Stimulated activated CD4-positive, alpha-beta T cell treated with anti-CD3 and anti-CD28 coated beads, Interleukin-1b, Interleukin-23, amount 100 ng/mL, for 1 hour (primary cell): ENCODE results near the gene EFCAB9.
"Not testable (repeated sequence)": the region's sequence is repeated elsewhere in the genome, so short reads cannot be mapped to it uniquely, and the experiment has no call there.

Experiments
- DNase-seq, 2 donors: peaks; one replicate each; pipeline ENCODE4 v3.0.0-alpha.2; 2020; ENCODE audit warnings: low read depth in 2 of 2

EFCAB9 gene

DNA sequence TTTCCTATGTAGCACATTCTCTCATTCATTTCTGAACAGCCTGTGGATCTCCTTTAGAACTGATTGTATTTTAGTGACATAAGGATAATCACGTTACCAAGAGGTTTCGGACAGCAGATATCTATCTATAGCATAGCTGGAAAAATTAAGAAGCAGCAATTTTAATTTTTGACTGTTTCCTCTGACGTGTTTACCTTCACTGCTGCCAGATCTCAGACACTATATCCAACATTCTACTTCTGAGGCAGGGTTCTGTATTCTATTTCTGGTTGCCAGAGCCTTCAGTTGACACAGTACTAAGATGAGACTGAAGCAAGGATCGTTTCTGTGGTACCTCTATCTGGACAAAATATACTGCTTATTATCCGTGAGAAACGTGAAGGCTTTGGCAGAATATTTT is at the start of gene EFCAB9:
Gene EFCAB9, plus strand, starts transcription at position 301 of the 400 bp plus-strand sequence. Its CDS starts 1 bp downstream, at position 302.
- no peak for DNase-seq

DNA sequence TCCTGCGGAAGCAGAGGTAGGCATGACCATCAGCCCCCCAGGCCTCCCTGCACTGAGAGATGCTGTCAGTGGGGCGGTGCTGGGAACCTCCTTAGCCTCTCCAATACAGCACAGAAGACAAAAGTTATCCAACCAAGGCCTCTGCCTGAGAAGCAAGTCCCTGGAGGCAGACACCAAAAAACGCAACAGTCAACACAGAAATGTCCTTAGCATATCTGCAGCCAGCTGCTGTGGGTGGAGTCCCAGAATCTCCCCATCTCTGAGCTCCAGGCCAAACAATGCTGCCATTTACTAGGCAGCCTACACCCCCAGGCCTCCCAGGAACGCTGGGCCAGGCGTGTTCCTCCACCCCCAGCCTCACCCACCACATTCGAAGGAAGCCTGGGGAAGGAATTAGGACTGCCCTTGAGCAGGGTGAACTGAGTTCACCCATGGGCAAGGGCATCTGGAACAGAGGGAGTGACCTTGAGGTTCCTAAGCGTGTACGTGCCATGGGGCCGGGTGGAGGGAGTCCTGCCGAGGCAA is 49.6 kb upstream of the EFCAB9 start:
- no peak for DNase-seq

DNA sequence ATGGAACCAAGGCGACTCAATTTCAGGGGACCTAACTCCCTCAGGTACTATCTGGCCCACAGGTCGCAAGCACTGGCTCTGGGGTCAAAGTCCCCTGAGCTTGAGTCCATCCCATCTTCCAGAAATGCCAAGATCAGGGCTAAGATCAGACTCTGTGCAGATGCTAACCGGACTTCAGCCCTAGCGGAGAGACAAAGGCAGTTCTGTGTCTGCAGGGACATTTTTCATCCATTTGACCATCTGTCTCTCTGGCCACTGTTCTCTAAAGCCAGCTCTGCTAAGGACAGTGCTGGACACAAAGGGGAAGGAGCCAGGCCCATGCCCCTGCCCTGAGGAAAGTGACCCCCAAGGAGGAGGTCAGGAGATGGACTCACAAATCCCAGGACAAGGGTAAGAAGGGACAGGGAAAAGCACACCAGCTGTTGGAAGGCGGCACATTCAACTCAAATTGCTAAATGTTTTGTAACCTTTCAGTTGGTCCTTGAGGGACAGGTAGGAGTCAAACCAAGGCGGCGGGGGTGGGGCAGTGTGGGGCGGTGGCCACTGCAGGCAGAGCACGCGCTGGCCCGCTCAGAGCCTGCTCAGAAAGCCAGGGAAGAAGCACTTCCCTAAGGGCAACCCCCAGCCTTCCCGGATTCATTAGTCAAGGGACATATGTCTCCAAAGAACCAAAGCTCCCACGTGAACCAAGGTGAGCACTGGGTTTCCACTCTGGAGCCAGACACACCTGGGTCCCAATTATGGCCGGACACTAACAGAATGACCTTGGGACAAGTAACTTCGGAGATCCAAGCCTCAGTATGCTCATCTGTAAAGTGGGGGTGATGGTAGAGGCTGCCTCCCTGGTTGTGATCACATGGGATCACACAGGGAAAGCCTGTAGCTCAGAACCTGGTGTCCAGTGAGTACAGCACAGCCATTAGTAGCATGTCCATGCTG is 48.8 kb upstream of the EFCAB9 start:
- no peak for DNase-seq

DNA sequence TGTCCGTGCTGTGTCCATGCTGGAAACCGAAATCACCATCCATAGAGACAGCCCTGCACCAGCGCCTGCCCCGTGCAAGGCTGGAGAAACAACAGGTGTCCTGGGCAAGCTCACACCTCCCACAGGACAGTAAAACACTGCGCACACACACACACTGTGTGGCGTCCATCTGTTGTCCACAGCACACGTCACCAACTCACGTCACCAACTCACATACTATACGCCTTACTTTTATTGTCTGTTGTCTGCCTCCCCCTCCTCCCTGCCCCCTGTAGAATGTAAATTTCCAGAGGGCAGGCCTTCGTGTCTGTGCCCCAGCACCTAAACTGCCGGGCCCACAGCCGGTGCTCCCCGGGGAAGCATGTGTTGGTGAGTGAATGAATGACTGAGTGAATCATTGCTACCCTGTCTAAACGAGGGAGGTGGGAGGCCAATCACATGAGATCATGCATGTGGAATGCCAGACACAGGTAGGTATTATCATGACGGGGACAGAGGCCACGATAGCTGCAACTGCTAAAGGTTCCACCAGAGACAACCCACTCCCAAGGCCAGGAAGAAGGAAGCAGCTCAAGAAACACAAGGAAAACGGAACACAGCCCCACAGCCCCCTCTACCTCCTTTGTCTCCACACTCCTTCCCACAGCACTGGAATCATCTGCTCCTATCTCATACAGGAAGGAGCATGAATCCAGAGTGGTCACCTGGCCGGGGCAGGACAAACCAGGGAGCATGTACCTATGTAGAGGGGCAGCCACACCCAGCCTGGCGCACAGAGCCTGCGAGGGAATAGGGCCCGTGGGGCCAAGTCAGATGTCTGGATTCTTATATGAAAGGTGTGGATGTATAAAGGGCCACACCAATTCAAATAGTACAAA is 47.9 kb upstream of the EFCAB9 start:
- DNase-seq: no peak

DNA sequence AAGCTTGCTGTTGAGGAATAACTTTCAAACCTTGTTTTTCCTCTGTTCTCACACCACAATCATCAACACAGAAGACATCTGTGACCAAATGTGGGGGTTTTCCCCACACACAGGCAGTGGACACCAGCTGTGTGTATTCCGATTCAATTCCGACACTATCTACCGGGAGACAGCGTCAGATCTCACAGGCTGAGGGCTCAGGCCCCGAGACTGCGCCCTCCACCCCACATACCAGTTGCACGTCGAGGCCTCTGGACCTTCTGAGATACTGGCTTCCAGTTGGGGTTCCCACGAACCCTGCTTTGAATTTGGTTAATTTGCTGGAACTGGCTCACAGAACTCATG is 47.3 kb upstream of the EFCAB9 start:
- no peak for DNase-seq

DNA sequence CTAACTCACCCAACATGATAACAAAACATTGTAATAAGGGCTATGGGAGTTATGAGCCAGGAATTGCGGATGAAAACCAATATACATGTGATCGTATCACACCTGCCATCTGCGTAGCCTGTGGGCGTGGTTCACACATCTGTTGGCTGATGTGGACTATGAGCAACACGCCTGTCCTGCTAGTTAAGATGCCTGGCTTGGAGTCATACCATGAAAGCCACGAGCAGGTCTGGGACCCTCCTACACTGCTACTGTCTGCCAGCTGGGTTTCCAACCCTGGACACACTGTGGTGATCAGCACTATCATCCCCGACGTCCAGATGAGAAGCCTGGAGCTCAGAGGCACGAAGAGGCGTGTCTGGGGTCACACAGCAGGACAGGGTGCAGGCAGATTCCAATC is 46.1 kb upstream of the EFCAB9 start:
- DNase-seq: no peak

DNA sequence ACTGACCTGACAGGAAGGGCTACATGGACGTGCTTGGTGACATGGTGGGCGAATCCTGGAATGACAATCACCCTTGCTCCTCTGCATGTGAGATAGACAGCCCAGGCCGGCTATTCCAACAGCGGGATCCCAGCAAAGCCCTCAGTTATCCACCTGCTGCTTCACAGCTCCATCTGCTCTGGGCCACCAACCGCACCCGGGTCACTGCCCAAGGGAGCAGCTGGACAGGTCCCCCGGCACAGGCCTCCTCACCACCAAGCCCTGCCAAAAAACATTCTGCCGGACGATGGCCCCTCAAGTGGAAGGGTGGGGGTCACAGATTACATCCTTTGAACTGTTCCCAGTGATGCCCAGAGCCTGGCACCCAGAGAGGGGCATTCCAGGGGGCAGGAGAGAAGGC is 45.6 kb upstream of the EFCAB9 start:
- DNase-seq: no peak

DNA sequence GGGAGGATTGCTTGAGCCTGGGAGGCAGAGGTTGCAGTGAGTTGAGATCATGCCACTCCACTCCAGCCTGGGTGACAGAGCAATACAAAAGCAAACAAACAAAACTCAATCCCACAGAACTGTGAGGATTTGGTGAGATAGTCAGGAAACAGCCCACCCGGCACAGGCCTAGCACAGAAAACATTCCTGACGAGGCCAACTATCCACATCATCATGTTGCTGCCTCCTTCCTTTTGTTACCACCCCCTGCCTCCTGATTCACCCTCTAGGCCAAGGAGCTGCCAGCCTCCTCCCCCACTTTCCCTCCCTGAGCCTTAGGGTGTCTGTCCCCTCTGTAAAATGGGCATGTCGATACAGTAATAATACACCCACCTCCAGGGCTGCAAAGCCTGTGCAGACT is 44.9 kb upstream of the EFCAB9 start:
- DNase-seq: no peak

DNA sequence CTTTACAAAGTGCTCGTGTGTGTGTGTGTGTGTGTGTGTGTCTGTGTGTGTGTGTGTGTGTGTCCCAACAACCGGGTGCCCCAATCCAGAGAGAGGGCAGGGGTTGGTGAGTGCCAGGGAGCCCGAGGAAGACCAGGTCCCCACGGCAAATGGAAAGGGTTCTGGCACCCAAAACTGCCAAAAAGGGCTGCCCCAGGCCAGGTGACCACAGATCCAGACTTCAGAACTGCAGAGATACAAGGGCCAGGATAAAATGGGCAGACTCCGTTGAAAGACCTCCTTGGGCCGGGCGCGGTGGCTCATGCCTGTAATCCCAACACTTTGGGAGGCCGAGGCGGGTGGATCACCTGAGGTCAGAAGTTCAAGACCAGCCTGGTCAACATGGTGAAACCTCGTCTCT is 44.5 kb upstream of the EFCAB9 start:
- DNase-seq: not testable (repeated sequence)

DNA sequence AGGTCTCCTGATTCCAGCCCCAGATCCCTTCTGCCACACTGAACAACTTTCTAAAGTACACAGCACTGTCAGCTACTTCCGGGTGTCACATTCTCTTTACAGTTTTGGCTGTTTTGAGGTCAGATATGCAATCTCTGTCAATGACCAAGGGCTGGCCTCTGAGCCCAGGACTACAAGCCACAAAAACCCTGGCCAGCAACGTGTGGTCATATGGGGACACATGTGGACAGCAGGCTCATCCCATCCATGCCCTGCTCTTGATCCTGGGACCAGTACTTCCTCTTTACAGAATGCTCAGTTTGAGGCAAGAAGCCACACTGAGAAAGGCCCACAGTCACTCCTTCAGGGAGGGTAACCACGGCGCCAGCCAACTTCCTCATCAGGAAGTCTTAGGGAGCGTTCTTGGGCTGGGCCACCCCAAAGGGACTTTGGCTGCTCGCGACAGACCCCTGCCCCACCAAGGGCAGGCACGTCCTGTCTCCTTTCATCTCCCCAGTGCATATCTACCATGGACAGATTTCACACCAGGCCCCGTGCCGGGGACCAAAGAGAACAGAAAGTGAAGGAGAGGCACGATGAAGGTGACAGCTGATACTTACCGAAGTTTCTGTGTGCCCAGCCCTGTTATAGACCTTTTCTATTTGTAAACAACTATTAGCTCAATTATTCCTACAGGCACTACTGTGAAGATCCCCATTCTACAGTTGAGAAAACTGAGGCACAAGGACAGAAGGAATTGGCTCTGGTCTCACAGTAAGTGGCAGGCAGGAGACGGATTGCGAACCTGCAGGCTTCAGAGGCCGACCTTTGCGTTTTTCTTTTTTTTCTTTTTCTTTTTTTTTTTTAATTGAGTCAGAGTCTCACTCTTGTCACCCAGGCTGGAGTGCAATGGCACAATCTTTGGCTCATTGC is 43.2 kb upstream of the EFCAB9 start:
- no peak for DNase-seq

DNA sequence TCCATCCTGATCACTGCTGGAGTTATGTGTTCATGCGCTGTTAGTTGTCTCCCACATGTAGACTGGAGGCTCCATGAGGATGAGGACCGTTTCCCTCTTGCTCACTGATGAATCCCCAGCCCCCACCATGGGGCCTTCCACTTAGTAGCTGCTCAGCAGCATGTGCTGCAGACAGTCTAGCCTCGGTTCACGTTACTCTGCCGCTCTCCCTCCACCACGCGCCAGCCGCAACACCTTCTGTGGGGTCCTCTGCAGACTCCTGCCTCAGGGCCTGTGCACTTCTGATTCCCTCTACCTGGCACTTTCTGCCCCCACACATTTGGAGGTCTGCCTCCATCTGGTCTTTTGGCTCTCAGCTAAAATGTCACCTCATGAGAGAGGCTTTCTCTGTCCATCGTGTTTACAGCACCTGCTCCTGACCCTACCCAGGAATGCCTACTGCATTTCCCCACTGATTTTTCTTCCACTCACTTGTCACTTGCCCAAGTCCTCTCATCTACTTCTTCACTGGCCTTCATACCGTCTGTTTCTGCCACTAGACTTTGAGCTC is 42.2 kb upstream of the EFCAB9 start:
- no peak for DNase-seq

DNA sequence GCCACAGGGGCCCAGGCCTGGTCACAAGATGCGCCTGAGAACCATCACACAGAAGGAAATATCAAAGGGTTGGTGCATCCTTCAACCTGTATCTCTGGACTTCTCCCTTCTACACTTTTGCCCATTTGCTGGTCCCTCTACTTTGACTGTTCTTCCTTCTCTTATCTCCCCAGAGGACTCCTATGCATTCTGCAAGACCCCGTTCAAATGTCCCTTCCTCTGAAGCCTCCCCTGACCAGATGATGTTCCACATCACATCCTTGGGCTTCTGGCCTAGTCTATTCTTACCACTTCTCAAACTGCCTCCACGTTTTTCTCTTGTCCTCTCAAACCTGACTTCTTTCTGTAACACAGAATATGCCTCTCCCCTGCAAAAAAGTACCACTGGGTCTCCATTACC is 40.3 kb upstream of the EFCAB9 start:
- no peak for DNase-seq

DNA sequence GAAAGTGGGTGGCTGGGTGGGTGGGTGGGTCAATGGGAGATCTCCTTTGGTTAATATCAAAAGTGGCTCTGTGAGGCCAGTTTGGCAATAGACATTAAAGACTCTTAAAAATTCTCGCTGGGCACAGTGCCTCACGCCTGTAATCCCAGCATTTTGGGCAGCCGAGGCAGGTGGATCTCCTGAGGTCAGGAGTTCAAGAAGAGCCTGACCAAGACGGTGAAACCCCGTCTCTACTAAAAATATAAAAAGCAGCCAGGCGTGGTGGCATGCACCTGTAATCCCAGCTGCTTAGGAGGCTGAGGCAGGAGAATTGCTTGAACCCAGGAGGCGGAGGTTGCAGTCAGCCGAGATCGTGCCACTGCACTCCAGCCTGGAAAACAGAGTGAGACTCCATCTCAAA is 38.9 kb upstream of the EFCAB9 start:
- DNase-seq: not testable (repeated sequence)

DNA sequence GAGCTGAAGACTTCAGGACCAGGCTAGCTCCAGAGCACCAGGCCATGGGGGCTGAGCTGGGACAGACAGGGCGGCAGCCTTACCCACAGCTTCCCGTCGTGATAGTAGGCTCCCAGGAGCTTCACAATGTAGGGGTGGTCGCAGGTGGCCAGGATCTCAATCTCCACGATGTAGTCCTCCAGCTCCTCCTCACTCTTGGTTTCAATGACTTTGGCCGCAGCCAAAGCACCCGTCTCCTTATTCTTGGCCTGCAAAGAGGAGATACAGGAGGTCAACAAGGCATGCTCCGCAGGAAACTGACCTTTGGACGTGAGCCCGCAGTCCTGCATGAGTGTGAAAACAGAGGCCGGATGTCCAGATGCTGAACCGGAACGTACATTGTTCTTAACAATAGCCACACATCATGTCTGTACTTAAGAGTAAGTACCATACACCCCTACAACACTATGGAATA is 37.4 kb upstream of the EFCAB9 start:
- DNase-seq: no peak

DNA sequence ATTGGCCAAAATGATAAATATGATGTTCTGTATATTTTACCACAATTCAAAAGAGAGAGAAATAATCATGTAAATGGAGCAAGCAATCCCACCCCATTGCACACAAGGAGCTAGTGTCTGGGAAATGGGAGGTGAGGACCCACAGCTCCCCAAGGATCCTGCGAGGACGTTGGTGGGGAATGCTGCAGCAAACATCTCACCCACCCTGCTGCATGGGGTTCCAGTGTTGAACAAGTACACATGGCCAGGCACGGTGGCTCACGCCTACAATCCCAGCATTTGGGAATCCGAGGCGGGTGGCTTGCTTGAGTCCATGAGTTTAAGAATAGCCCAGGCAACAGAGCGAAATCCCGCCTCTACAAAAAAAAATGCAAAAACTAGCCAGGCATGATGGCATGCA is 35.0 kb upstream of the EFCAB9 start:
- no peak for DNase-seq

DNA sequence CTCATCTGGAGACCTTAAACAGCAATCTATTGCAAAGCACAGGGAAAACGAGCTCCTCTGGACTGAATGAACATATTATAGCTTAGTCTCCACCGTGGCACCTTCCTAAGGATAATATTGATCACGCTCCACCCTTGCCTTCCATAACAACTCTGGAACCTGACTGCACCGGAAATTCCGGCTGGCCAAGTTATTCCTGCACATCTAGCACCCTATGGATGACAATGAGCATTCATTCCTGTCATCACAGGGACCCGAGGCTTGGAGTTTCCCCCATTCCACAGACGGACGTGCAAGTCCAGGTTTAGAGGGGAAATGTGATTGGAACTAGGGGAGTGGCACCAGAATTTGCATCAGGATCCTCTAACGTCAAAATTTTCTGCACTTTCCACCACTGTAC is 33.5 kb upstream of the EFCAB9 start:
- DNase-seq: no peak

DNA sequence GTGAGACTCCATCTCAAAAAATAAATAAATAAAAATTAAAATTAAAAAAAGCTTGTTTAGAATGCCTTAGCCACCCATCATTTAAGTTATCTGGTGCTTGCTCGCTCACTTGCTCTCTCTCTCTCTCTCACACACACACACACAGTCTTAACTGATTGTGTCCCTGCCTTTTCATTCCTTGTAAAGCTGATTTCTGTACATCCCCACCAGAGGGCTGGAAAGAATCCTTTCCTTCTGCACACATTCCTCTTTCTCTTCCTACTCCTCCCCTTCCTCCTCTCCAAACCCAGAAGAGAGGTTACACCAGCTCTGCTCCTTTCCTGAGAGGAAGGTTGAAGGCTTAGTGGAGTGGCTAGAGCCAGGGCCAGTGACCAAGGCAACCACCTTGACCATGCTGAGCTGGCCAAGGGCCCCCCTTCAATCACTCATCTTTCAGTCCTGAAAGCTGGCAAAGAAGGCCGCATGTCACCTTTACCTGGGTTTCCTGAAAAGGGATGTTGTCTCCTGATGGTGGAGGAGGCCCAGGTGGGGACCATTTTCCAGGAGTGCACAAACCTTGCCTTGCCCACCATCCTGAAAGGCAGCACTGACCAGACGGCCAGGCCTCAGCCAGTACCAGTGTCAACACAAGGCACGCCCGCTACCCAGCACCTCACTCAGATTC is 31.5 kb upstream of the EFCAB9 start:
- DNase-seq: no peak

DNA sequence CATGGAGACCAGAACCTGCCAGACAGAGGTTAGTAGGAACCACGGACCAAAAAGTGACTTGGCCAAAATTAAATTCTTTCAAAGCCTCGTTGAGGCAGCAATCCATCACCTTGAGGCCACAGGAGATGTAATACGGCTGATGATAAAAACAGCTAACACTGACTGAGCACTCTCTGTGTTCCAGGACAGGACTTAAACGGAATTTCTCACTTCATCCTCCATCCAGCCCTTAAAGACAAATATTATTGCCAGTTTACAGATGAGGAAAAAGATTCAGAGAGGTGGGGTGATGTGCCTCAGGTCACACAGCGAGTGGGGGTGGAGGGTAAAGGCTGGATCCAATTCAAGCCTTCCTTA is 31.0 kb upstream of the EFCAB9 start:
- no peak for DNase-seq

DNA sequence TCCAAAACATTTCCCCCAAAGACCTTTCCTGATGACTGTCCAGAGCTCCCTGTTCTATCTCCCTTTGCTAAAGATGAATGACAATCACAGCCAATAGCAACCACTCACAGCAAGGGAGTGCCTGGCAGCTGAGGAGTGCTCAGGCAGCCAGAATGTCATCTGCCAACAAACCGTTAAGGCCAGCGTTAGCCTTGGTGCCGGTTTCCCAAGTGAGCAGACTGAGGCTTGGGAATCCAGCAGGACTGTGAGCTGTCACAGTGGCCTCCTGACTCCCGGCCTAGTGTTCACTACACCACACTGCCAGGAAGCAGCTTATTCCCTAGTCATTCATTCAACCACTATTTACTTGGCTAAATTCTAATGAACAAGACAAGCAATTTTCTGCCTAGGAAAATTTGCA is 30.6 kb upstream of the EFCAB9 start:
- DNase-seq: no peak

DNA sequence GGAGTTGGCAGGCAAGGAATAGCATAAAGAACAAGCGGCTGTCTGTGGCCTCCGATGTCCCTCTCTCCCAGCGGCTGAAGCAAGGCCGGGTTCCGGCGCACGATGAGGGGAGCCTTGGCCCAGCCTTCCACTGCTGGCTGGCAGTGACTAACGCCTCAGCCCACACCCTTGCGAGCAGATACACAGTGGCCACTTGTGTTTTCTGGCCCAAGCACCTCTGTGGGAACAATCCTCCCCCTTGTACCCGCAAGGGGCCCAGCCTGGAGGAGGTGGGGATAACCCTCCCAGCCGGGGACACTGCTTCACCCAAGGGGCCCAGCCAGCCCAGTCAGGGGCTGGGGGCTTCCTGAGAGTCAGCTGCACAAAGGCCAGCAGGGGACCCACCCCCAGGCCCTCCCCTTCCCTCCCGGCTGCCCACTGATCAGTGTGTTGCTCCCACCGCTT is 29.2 kb upstream of the EFCAB9 start:
- DNase-seq: no peak

DNA sequence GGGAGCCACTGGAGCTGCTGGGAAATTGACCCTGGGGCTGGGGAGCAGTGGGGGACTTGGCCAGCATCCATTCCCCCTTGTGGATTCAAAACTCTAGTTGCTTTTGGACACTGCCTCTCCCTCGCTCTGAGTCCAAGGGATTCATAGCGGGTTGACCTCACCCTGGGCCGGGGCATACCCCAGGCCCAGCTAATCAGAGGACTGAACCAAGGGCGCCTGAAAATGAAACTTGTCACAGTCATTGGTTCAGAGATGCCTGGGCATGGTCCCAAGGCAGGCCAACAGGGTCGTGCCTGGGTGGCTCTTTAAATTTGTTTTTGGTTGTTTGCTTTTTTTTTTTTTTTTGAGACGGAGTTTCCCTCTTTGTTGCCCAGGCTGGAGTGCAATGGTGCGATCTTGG is 28.5 kb upstream of the EFCAB9 start:
- no peak for DNase-seq
